Subcutaneous abdominal adipose tissue (tissue), 5 donors: ENCODE data around the gene SLC9A6.

ENCODE experiments used
- H3K27ac ChIP-seq: one replicate; pipeline ENCODE4 v1.7.0; 2013; ENCODE audit warnings: low read depth, mild to moderate bottlenecking, inconsistent platforms, low read length, moderate library complexity
- H3K27me3 ChIP-seq, 5 donors: one replicate each; pipeline ENCODE4 v1.7.0; 2013; ENCODE audit warnings: low read length in 5 of 5, inconsistent platforms in 1 of 5; ENCODE audit not compliant: control insufficient read depth in 5 of 5, insufficient read depth in 4 of 5
- H3K36me3 ChIP-seq, 5 donors: one replicate each; pipeline ENCODE4 v1.7.0; 2013; ENCODE audit warnings: low read length in 5 of 5; ENCODE audit not compliant: control insufficient read depth in 5 of 5, insufficient read depth in 5 of 5
- H3K4me1 ChIP-seq, 5 donors: one replicate each; pipeline ENCODE4 v1.7.0; 2013; ENCODE audit warnings: low read length in 5 of 5, mild to moderate bottlenecking in 3 of 5, moderate library complexity in 1 of 5; ENCODE audit not compliant: control insufficient read depth in 5 of 5, insufficient read depth in 5 of 5
- H3K4me3 ChIP-seq, 5 donors: one replicate each; pipeline ENCODE4 v1.7.0; 2013; ENCODE audit warnings: low read length in 5 of 5, low read depth in 1 of 5
- H3K9ac ChIP-seq, 5 donors: one replicate each; pipeline ENCODE4 v1.7.0; 2013; ENCODE audit warnings: low read length in 5 of 5, mild to moderate bottlenecking in 4 of 5, moderate library complexity in 3 of 5
- H3K9me3 ChIP-seq, 5 donors: one replicate each; pipeline ENCODE4 v1.7.0; 2013; ENCODE audit warnings: low read length in 5 of 5; ENCODE audit not compliant: control insufficient read depth in 5 of 5
- donor health status: healthy.
- donor health status: healthy.
- donor health status: healthy.
- donor health status: healthy.
- donor health status: healthy.

The SLC9A6 gene

DNA sequence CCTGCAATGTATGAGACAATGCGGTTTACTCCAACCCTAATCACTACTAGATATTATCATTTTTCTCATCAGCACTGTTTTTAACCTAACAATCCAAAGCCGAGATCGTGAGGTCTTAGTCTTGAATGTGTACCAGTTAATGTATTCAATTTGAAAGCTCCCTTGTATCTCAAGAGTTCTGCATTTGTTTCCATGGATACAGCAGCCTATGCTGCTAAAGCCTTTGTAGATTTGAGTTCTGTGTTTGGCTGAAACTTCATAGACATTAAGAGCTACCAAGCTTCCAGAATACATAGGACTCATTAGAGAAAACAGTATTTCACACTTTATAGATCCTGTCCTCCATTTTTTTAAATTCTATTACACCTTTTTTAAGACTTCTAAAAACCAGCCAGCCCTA, 39.9 kb downstream of the SLC9A6 start:
- H3K27me3 ChIP-seq = peaks cover 0 to 3% (median 0%) of the 10 kb centered on the region in 5 donors

DNA sequence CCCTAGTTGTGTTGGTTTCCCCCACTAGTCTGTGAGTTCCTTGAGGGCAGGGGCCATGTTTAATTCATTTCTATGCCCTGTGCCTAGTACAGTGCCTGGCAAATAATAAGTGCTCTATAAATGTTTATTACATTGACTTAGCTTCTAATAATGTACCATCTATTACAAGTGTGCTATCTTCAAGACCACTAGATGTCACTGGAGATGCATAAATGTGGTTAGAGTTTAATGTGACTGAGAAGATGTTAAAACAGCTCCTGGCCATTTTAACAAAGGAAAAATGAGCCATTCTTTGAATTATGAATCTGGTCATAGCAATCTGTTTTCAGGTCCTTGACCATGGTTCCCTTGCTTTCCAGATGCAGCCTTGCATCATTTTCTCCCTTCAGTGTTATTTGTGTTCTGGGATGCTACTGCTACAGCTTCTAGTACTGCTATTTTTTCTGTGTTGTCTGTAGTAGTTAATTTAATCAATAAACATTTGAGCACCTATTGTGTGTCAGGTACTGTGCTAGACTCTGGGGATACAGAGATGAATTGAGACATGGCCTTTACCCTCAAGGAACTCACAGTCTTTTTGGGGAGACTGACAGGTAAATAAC, 43.2 kb downstream of the SLC9A6 start:
- peaks cover 0 to 4% (median 0%) of the 10 kb centered on the region in 5 donors for H3K36me3 ChIP-seq
- no peak overlapping the region for H3K9ac ChIP-seq

More for the DNA sequence above, 39.9 kb downstream of the SLC9A6 start:
- Histone ChIP-seq H3K9me3 (no peaks in the 10 kb centered on the region), H3K36me3 (peaks cover 0 to 7% (median 0%) of the 10 kb centered on the region in 5 donors), H3K27ac (no peak overlapping the region), H3K4me1 (peaks cover 0 to 7% (median 4%) of the 10 kb centered on the region in 5 donors), H3K9ac (no peak overlapping the region), H3K4me3 (no peak overlapping the region)

DNA sequence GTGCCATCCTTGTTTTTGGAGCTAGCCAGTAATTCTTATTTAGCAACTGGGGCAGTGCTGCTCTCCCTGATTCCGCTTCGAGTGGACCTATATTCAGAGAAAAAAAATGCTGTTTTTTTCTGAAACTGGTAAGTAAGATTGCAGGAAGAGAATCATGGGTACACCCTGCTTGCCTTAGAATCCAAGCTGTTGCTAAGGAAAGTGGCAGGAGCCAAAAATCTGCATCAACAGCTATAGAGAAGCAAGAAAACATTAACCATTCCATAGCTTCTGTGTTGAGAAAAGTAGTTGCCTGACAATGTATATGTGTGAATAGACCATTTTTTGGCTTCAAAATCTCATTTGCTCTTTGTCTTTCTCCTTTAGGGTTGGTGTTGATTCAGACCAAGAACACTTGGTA, 44.5 kb downstream of the SLC9A6 start:
- peaks cover 2 to 37% (median 24%) of the 10 kb centered on the region in 5 donors for H3K4me1 ChIP-seq
- H3K9ac ChIP-seq = peak overlapping the region in 1 of 5 donors; percentile 8
- H3K4me3 ChIP-seq = no peak overlapping the region
- H3K36me3 ChIP-seq = peaks cover 0 to 4% (median 0%) of the 10 kb centered on the region in 5 donors
- peaks cover 0 to 5% (median 3%) of the 10 kb centered on the region in 5 donors for H3K27me3 ChIP-seq
- H3K27ac ChIP-seq = peak overlapping the region; percentile 68
- H3K9me3 ChIP-seq = no peaks in the 10 kb centered on the region

More for the DNA sequence above, 43.2 kb downstream of the SLC9A6 start:
- H3K27me3 ChIP-seq = peaks cover 0 to 5% (median 3%) of the 10 kb centered on the region in 5 donors
- no peak overlapping the region for H3K4me3 ChIP-seq
- H3K27ac ChIP-seq = no peak overlapping the region
- no peaks in the 10 kb centered on the region for H3K9me3 ChIP-seq
- H3K4me1 ChIP-seq = peaks cover 2 to 26% (median 17%) of the 10 kb centered on the region in 5 donors

DNA sequence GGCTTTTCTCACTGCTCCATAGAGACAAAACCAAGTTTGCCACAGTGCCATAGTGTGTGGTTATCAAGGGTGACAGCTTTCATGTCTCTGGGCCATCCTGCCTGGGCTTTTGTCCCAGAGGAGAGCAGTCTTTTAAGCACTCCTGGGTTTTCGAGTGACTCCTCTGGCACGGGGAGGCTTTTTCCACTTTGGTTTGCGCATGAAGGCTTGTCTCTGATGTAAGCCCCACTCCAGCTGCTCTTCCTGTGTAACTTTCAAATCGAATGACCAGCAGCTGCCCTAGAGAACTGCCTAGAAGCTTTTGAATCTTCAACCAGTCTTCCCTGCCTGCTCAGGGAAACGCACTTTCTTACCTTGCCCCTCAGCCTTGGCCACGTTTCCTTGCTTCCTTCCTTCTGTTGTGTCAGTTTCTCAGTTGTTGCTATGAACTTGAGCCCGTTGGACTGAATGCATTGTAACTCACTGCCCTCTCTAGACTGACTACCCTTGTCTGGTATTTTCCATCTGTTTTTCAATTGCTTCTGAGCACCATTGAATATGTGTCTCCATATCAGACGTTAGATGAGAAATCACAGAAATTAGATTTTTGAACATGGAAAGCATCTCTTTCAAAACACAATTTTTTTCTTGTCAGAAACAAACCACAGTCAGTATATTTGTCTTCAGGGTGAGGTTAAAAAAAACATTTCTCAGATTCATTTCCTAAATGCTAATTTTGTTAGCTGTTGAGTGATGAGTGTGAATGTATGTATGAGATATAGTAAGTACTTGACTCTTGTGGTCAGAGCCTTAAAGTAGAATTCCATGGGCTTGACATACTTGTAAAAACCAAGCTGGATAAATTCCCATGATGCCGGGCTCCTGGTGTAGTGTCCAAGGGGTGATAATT, 45.3 kb downstream of the SLC9A6 start:
- H3K36me3 ChIP-seq = no peaks in the 10 kb centered on the region

DNA sequence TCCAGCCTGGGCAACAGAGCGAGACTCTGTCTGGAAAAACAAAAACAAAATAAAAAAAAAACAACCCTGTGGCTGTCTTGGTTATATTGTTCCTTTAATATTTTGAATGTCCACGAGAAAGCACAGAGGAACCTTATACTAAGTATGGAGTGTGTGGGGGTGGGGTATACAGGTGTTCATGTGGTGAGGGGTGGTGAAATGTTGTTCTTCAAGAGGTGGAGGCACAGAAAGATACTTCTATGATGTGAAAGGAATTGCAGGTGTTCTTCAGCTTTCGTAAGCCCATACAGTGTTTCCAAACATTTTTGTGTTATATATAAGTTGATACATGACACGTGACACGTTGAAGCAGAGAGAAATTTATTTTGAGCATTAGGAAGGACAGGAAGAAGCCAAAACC, 46.4 kb downstream of the SLC9A6 start:
- H3K27me3 ChIP-seq = peaks cover 0 to 5% (median 3%) of the 10 kb centered on the region in 5 donors
- H3K4me3 ChIP-seq = no peak overlapping the region
- peaks cover 2 to 41% (median 27%) of the 10 kb centered on the region in 5 donors for H3K4me1 ChIP-seq
- H3K9me3 ChIP-seq = no peaks in the 10 kb centered on the region
- no peaks in the 10 kb centered on the region for H3K36me3 ChIP-seq
- H3K27ac ChIP-seq = peak overlapping the region; percentile 68
- H3K9ac ChIP-seq = no peak overlapping the region

More for the DNA sequence above, 45.3 kb downstream of the SLC9A6 start:
- no peak overlapping the region for H3K4me3 ChIP-seq
- H3K4me1 ChIP-seq = peaks cover 2 to 41% (median 27%) of the 10 kb centered on the region in 5 donors
- H3K9ac ChIP-seq = peak overlapping the region in 1 of 5 donors; percentile 27
- H3K27me3 ChIP-seq = peaks cover 0 to 5% (median 3%) of the 10 kb centered on the region in 5 donors
- H3K27ac ChIP-seq = peak overlapping the region; percentile 68
- H3K9me3 ChIP-seq = no peaks in the 10 kb centered on the region

DNA sequence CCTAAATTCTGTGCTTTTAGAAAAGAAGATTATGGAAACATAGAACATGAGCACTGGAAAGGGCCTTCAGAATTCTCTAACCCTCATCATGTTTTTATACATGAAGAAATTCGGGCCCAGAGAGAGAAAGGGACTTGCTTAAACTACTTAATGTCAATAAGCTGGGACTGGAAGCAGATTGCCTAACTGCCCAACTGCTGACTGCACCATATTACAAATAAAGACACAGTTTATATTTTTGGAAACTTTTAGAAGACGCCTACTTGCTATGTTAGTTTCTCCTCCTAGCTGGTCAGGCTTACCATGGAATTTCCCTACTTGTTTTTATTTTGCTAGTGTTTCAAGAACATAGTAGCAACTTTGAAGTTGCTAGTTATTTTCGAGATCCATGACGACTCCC, 47.1 kb downstream of the SLC9A6 start:
- no peak overlapping the region for H3K9ac ChIP-seq
- no peaks in the 10 kb centered on the region for H3K9me3 ChIP-seq
- H3K4me1 ChIP-seq = peaks cover 2 to 41% (median 27%) of the 10 kb centered on the region in 5 donors
- H3K4me3 ChIP-seq = no peak overlapping the region
- peak overlapping the region; percentile 73 for H3K27ac ChIP-seq
- H3K27me3 ChIP-seq = peaks cover 0 to 5% (median 0%) of the 10 kb centered on the region in 5 donors
- H3K36me3 ChIP-seq = no peaks in the 10 kb centered on the region

DNA sequence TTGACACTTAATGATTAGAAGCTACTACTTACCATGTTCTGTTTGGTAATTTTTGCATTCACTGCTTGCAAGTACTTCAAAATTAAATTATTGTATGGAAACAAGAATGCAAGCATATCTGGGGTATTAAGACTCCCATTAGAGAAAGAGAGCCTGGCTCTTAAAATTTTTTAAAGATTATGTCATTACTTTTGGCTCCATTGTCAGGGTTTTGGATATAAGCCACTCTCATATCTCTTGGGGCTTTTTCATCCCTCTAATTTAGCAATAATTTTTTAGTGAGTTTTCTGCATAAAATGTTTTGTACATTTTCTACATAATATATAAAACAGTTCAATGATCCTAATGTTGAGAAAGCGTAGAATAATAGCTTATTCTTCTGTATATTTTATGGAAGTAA, 49.4 kb downstream of the SLC9A6 start:
- Histone ChIP-seq H3K9me3 (no peaks in the 10 kb centered on the region), H3K4me1 (peaks cover 2 to 38% (median 24%) of the 10 kb centered on the region in 5 donors), H3K4me3 (no peak overlapping the region), H3K27ac (peak overlapping the region; percentile 73), H3K27me3 (peaks cover 0 to 7% (median 0%) of the 10 kb centered on the region in 5 donors), H3K36me3 (peaks cover 0 to under 1% (median 0%) of the 10 kb centered on the region in 5 donors), H3K9ac (no peak overlapping the region)

DNA sequence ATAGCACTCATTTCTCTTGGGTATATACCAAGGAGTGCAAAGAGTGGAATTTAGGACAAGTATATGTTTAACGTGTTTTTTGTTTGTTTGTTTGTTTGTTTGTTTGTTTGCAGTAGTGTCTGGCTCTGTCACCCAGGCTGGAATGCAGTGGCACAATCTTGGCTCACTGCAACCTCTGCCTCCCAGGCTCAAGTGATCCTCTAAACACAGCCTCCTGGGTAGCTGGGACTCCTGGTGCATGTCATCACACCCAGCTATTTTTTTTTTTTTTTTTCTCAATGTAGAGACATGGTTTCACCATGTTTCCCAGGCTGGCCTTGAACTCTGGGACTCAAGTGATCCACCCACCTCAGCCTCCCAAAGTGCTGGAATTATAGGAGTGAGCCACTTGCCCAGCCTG, 50.4 kb downstream of the SLC9A6 start:
- peaks cover 2 to 28% (median 14%) of the 10 kb centered on the region in 5 donors for H3K4me1 ChIP-seq
- H3K36me3 ChIP-seq = peaks cover 0 to 2% (median 0%) of the 10 kb centered on the region in 5 donors
- H3K9ac ChIP-seq = no peak overlapping the region
- H3K4me3 ChIP-seq = no peak overlapping the region
- H3K27me3 ChIP-seq = peaks cover 0 to 8% (median 0%) of the 10 kb centered on the region in 5 donors
- H3K9me3 ChIP-seq = no peaks in the 10 kb centered on the region
- no peak overlapping the region for H3K27ac ChIP-seq

DNA sequence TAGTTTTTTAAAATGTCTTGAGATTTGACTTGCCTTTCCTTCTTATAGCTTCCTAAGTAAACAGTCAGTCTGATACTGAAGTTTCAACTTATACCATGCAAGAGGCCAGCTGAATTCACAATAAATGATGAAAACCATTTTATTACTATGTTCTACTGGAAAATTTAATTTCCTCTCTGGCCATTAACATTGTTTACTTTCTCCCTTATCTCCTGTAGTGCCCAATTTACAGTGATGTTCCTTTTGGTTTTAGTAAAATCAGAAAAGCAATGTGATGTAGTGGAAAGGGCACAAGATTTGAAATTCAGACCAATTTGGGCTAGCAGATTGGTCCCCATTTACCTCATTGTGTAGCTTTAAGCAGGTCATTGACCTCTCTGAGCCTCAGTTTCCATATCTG, 54.2 kb downstream of the SLC9A6 start:
- H3K4me3 ChIP-seq = no peak overlapping the region
- no peak overlapping the region for H3K9ac ChIP-seq
- peaks cover 0 to 7% (median 0%) of the 10 kb centered on the region in 5 donors for H3K4me1 ChIP-seq
- H3K27me3 ChIP-seq = peaks cover 0 to 5% (median 2%) of the 10 kb centered on the region in 5 donors
- H3K36me3 ChIP-seq = peaks cover 0 to 5% (median 2%) of the 10 kb centered on the region in 5 donors
- H3K9me3 ChIP-seq = no peaks in the 10 kb centered on the region
- no peak overlapping the region for H3K27ac ChIP-seq

DNA sequence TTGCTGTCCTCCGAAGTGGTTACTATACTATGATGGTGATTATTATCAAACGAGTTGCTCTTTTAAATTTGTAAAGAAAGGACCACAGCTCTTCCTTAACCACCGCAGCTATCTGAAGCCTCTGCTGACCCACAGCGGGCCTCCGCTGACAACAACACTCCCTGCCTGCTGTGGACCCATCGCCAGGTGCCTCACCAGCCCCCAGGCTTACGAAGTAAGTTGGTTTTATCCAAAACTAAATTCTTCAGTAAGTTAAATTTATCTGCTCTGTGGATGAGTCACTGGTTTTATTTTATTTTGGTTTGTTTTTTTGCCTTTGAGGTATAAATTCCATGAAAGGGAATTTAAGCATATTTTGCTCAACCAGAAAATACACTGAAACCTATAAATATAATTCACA, 54.7 kb downstream of the SLC9A6 start:
- Histone ChIP-seq H3K9ac (no peak overlapping the region), H3K9me3 (no peaks in the 10 kb centered on the region), H3K36me3 (peaks cover 0 to 5% (median 3%) of the 10 kb centered on the region in 5 donors), H3K4me1 (peaks cover 0 to 3% (median 0%) of the 10 kb centered on the region in 5 donors), H3K4me3 (no peak overlapping the region), H3K27me3 (peaks cover 0 to 5% (median 2%) of the 10 kb centered on the region in 5 donors), H3K27ac (no peak overlapping the region)
